RWPE1 (cell line): ENCODE data around the gene SLC9A9.

Source experiments
- CTCF ChIA-PET: fragments of 350-600 bp; sonication (Branson Sonifier 250); formaldehyde crosslinking; extraction: SDS; loops from one replicate; lab custom pipeline; 2021; lab: Yijun Ruan, JAX
- POLR2A ChIA-PET: fragments of 400-600 bp; formaldehyde crosslinking; extraction: SDS; loops from one replicate; lab custom pipeline; 2020; ENCODE audit warnings: antibody characterized with exemption; ENCODE audit not compliant: low non-redundant PET; lab: Yijun Ruan, JAX
- DNase-seq: peaks from one replicate; pipeline ENCODE4 v3.0.0; 2012; ENCODE audit warnings: low spot score
- H3K27ac ChIP-seq: fragments of 450-650 bp; 2 replicates; pipeline ENCODE4 v1.5.1; 2017
- TF ChIP-seq, protein P1 (sequence below): fragments of 450-650 bp; conservative IDR thresholded peaks from 2 replicates; pipeline ENCODE4 v1.5.1; 2017; ENCODE audit warnings: low read depth, mild to moderate bottlenecking

Gene SLC9A9

DNA sequence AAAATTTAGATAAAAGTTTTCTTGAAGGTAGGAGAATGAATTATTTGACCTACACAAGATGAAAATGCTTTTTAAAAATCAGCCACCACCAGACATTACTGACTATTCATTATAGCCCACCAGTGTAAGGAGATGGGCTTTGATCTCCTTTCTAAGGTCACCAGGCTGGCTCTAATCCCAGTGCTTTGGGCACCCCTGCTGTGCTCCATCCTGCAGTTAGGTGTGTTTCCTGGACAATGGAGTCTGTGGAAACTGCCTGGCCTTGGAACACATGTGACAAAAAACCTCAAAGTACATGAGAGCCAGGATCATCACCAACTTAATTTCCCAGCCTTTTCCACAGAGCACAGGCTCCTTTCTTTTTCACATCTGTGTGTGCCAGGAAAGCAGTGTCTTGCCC, 467.8 kb downstream of the SLC9A9 start:
- POLR2A ChIA-PET: no interaction called here
- H3K27ac ChIP-seq: no peak overlapping the region
- TF ChIP-seq, protein P1, sequence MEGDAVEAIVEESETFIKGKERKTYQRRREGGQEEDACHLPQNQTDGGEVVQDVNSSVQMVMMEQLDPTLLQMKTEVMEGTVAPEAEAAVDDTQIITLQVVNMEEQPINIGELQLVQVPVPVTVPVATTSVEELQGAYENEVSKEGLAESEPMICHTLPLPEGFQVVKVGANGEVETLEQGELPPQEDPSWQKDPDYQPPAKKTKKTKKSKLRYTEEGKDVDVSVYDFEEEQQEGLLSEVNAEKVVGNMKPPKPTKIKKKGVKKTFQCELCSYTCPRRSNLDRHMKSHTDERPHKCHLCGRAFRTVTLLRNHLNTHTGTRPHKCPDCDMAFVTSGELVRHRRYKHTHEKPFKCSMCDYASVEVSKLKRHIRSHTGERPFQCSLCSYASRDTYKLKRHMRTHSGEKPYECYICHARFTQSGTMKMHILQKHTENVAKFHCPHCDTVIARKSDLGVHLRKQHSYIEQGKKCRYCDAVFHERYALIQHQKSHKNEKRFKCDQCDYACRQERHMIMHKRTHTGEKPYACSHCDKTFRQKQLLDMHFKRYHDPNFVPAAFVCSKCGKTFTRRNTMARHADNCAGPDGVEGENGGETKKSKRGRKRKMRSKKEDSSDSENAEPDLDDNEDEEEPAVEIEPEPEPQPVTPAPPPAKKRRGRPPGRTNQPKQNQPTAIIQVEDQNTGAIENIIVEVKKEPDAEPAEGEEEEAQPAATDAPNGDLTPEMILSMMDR: no peak
- no peak for DNase-seq
- CTCF ChIA-PET: no interaction called here

DNA sequence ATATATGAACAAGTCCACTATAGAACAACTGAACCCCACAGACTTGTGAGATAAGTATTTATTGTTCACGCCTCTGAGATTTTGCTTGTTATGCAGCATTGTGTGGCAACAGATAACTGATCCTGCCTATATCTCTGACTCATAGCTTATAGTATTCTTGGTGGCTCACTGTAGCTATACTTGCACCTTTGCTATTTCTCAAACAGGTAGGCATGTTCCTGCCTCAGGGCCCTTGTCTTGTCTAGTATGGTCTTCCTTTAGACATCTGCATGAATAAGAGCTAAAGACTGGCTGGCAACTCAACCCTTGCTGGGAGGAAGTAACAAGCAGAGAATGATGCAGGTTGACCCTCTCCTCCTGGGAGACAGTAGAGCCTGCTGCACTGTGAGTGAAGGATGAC, 472.6 kb downstream of the SLC9A9 start:
- TF ChIP-seq, protein P1: no peak
- H3K27ac ChIP-seq: no peak overlapping the region
- POLR2A ChIA-PET: no interaction called here
- CTCF ChIA-PET: interaction anchor here (0.6 kb wide), 1 partner anchor 334 kb away, joined by 3 read pairs; no protein-coding TSS in a partner anchor
- no peak for DNase-seq

DNA sequence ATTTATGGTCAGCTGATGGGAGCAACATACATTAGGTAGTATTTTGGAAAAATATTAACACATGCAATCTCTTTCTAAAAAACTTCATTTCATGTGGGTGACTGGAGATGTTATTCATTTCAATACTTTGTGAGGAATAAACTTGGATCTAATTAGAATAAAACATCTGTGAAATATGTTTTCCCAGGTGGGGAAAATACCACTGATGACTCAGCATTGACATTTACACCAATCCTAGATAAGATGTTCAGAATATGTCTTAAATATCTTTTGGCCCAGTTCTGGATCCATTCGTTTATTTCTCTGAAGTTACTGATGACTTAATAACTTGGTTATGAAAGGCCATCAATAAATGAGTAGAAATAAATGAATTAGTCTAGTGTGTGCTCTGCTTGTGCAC, 481.1 kb downstream of the SLC9A9 start:
- ChIA-PET POLR2A (no interaction called here), CTCF (interaction anchor here (0.8 kb wide), 1 partner anchor 223 kb away, joined by 3 read pairs; no protein-coding TSS in a partner anchor)
- TF ChIP-seq, protein P1: no peak
- no peak overlapping the region for H3K27ac ChIP-seq
- no peak for DNase-seq

DNA sequence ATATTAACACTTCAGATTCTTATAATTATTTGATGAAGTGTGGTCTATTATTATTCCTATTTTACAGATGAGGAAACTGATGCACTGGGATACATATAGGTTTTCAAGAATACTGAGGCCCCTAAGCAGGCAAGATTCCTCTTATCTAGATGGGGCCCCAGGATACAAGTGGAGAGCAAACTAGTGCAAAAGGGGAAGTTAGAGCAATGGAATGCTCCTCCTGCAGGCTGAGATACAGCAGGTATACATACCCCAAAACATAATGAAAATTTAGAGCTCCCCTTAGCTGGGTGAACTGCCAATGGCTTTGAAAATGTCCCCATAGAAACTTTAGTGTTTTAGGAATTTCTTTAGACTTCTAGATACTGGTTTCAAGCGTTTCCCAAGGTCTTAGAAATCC, 481.6 kb downstream of the SLC9A9 start:
- CTCF ChIA-PET: no interaction called here

DNA sequence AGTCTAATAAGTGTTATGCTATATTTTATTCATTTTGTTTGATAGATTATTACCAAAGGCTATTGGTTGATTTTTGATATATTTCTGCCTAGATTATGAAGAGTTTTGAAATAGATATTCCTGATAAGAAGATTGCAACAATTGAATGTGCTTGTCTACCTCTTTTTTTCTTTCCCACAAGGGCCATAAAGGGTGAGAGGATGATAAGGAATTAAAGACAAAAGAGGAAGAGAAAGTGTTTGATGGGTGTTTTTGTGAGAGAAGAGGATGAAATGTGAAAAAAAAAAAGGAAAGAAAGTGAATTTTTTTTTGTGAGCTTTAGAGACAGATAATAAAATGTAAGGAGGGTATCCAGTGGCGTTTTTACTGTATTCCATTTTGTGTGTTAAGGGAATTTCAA, 484.3 kb downstream of the SLC9A9 start:
- ChIA-PET POLR2A (no interaction called here), CTCF (interaction anchor here (0.5 to 0.7 kb wide), 2 partner anchors 17 to 62 kb away, joined by 3 to 4 read pairs; no protein-coding TSS in a partner anchor)
- DNase-seq: no peak

More for the DNA sequence above, 481.6 kb downstream of the SLC9A9 start:
- TF ChIP-seq, protein P1: no peak
- POLR2A ChIA-PET: no interaction called here
- H3K27ac ChIP-seq: no peak overlapping the region
- DNase-seq: no peak

DNA sequence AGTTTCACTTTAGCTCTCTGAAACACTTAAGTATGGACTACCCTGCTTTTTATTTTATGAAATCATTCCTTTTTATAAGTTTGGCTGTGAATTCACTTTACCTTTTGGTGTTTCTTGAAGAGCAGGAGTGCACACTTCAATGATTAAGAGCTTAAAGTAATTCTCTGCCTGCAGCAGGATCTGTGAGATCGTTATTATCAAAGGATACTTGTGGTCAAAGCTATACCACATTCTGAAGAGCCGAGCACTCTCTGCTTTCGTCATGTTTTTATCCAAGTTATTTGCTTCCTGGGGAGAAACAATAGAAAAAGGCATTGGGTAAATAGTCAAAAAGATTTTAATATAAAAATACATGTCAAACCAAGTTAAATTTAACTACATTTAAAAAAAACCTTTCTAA, 485.0 kb downstream of the SLC9A9 start:
- H3K27ac ChIP-seq: no peak overlapping the region
- ChIA-PET POLR2A (no interaction called here), CTCF (interaction anchor here (0.7 kb wide), 1 partner anchor 16 kb away, joined by 3 read pairs; no protein-coding TSS in a partner anchor)
- TF ChIP-seq, protein P1: no peak
- DNase-seq: no peak

More for the DNA sequence above, 484.3 kb downstream of the SLC9A9 start:
- H3K27ac ChIP-seq: no peak overlapping the region
- TF ChIP-seq, protein P1: no peak
